Measurements from ENCODE around the gene CNOT1. TPM values are rescaled to one million over a fixed set of nuclear protein-coding genes. Genes with fewer than 3 reads are reported as not detected.
"Not testable (repeated sequence)": the region's sequence is repeated elsewhere in the genome, so short reads cannot be mapped to it uniquely, and the experiment has no call there.

Gene CNOT1
- total RNA-seq, 4 donors from 2014 or later = 93.8 to 124 (median 110) TPM

DNA sequence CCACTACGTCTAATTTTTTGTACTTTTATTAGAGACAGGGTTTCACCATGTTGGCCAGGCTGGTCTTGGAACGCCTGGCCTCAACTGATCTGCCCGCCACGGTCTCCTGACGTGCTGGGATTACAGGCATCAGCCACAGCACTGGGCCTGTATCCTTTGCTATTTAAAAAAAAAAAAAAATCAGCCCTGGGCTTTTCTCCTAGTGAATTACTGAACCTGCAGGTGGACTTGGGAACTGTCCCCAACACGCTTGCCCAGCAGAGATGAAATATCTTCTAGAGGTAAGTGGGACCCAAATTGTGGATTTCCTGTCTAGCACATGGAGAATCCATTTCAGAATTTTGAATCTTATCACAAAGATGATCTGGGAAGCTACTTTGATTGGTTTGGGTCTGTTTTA is 14.8 kb downstream of the CNOT1 start:
- no peak overlapping the region for H3K27ac ChIP-seq
- peaks cover 0 to 18% (median 0%) of the 10 kb centered on the region in 3 donors for H3K4me1 ChIP-seq
- H3K27me3 ChIP-seq = no peaks in the 10 kb centered on the region
- no peaks in the 10 kb centered on the region for H3K9me3 ChIP-seq
- TF ChIP-seq EP300 (IDR thresholded peaks at IDR 0.05) = no peak
- TF ChIP-seq POLR2A (IDR thresholded peaks at IDR 0.05) = no peak
- TF ChIP-seq POLR2AphosphoS5 (IDR thresholded peaks at IDR 0.05) = no peak
- no peak for TF ChIP-seq CTCF (IDR thresholded peaks at IDR 0.05)
- 83% methylated on average over 2 of the region's 6 CpGs; no CpG with 5 or more reads in 1 of the 2 donors for WGBS, 2 donors (ENCODE audit: low coverage in 1 of 2)
- no peak overlapping the region for H3K4me3 ChIP-seq
- ATAC-seq = no peak
- H3K36me3 ChIP-seq = peaks cover 0 to 46% of the 10 kb centered on the region in 2 donors

DNA sequence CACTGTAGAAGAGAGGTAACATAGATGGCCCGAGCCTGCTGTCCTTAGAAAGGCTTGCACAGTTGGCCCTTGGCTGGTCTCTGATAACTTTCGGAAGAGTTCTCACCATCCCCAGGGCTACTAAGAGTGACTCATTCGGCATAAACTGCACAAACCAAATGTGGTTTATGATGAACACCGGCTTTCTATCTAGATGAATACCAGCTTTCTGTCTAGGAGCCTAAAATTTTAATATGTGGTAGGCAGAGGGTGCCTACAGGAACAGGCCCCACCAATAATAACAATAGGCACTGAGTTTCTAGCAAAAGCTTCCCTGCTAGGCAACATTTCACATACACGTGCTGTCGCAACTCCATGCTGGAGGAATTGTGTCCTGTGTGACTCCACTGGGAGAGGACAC is 15.4 kb downstream of the CNOT1 start:
- no peak overlapping the region for H3K4me3 ChIP-seq
- H3K4me1 ChIP-seq = peaks cover 0 to 18% (median 0%) of the 10 kb centered on the region in 3 donors
- 77 to 86% methylated on average over 3 to 6 of the region's 6 CpGs for WGBS, 2 donors (ENCODE audit: low coverage in 1 of 2)
- no peaks in the 10 kb centered on the region for H3K9me3 ChIP-seq
- no peaks in the 10 kb centered on the region for H3K27me3 ChIP-seq
- TF ChIP-seq CTCF (IDR thresholded peaks at IDR 0.05) (no peak), EP300 (IDR thresholded peaks at IDR 0.05) (no peak), POLR2A (IDR thresholded peaks at IDR 0.05) (no peak), POLR2AphosphoS5 (IDR thresholded peaks at IDR 0.05) (no peak)
- H3K27ac ChIP-seq = no peak overlapping the region
- no peak for ATAC-seq
- peaks cover 0 to 39% of the 10 kb centered on the region in 2 donors for H3K36me3 ChIP-seq

DNA sequence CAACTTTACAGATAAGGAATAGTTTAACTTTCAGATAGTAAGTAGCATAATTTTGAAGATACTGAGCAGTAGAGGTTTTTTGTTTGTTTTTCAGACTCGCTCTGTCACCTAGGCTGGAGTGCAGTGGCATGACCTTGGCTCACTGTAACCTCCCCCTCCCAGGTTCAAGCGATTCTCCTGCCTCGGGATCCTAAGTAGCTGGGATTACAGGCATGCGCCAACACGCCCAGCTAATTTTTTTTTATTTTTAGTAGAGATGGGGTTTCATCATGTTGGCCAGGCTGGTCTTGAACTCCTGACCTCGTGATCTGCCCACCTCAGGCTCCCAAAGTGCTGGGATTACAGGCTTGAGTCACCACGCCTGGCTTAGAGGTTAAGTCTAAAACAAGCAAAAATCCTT is 16.7 kb downstream of the CNOT1 start:
- peaks cover 0 to 18% (median 0%) of the 10 kb centered on the region in 3 donors for H3K4me1 ChIP-seq
- not testable (repeated sequence) for H3K4me3 ChIP-seq

DNA sequence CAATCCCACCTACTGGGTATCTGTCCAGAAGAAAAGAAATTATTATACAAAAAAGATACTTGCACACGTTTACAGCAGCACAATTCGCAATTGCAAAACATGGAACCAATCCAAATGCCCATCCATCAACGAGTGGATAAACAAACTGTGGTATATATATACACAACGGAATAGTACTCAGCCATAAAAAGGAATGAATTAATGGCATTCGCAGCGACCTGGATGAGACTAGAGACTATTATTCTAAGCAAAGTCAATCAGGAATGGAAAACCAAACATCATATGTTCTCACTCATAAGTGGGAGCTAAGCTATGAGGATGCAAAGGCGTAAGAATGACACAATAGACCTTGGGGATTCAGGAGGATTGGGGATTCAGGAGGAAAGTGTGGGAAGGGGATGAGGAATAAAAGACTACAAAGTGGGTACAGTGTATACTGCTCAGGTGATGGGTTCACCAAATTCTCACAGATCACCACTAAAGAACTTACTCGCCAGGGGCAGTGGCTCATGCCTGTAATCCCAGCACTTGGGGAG is 21.0 kb downstream of the CNOT1 start:
- no peaks in the 10 kb centered on the region for H3K27me3 ChIP-seq
- WGBS, 2 donors (ENCODE audit: low coverage in 1 of 2) = 77 to 86% methylated on average over 8 of the region's 8 CpGs
- H3K4me1 ChIP-seq = peaks cover 0 to 20% (median 0%) of the 10 kb centered on the region in 3 donors
- H3K4me3 ChIP-seq = no peak overlapping the region
- TF ChIP-seq CTCF (IDR thresholded peaks at IDR 0.05) (no peak), EP300 (IDR thresholded peaks at IDR 0.05) (no peak), POLR2A (IDR thresholded peaks at IDR 0.05) (no peak), POLR2AphosphoS5 (IDR thresholded peaks at IDR 0.05) (no peak)
- H3K27ac ChIP-seq = no peak overlapping the region
- H3K9me3 ChIP-seq = no peaks in the 10 kb centered on the region
- ATAC-seq = no peak
- peaks cover 0 to 31% of the 10 kb centered on the region in 2 donors for H3K36me3 ChIP-seq

More for the DNA sequence above, 16.7 kb downstream of the CNOT1 start:
- not testable (repeated sequence) for H3K27ac ChIP-seq, ATAC-seq, H3K27me3 ChIP-seq, H3K9me3 ChIP-seq
- 69 to 80% methylated on average over 6 to 7 of the region's 7 CpGs for WGBS, 2 donors (ENCODE audit: low coverage in 1 of 2)
- peaks cover 0 to 29% of the 10 kb centered on the region in 2 donors for H3K36me3 ChIP-seq

GRCh38 chr16:58605562-58605961 is 24.1 kb downstream of the CNOT1 start:
- no peaks in the 10 kb centered on the region for H3K27me3 ChIP-seq
- no peak for ATAC-seq
- H3K4me1 ChIP-seq = peaks cover 0 to 14% (median 0%) of the 10 kb centered on the region in 3 donors
- H3K9me3 ChIP-seq = no peaks in the 10 kb centered on the region
- TF ChIP-seq EP300 (IDR thresholded peaks at IDR 0.05) (no peak), POLR2A (IDR thresholded peaks at IDR 0.05) (no peak), POLR2AphosphoS5 (IDR thresholded peaks at IDR 0.05) (no peak), CTCF (IDR thresholded peaks at IDR 0.05) (no peak)
- H3K4me3 ChIP-seq = no peak overlapping the region
- H3K27ac ChIP-seq = no peak overlapping the region
- WGBS, 2 donors (ENCODE audit: low coverage in 1 of 2) = 95 to 96% methylated on average over 7 of the region's 7 CpGs
- H3K36me3 ChIP-seq = peaks cover 0 to 23% of the 10 kb centered on the region in 2 donors
